Progenitor cell of endocrine pancreas (in vitro differentiated cells): ENCODE measurements around the gene SRGAP1. TPM values are rescaled to one million over a fixed set of nuclear protein-coding genes. Genes with fewer than 3 reads are reported as not detected.

Experiments used
- DNase-seq: peaks from one replicate; pipeline ENCODE4 v3.0.0; 2021; ENCODE audit warnings: low spot score; ENCODE audit not compliant: unreplicated experiment
- H3K27ac Mint-ChIP-seq: 2 replicates; pipeline ENCODE4 v1.8.0; 2021; ENCODE audit warnings: mild to moderate bottlenecking, moderate library complexity, mixed read lengths
- H3K27me3 Mint-ChIP-seq: 2 replicates; pipeline ENCODE4 v1.8.0; 2021; ENCODE audit warnings: mixed read lengths
- H3K36me3 Mint-ChIP-seq: 2 replicates; pipeline ENCODE4 v1.8.0; 2022; ENCODE audit warnings: mixed read lengths; ENCODE audit not compliant: insufficient read depth
- H3K4me1 Mint-ChIP-seq: 2 replicates; pipeline ENCODE4 v1.8.0; 2021; ENCODE audit warnings: low read depth, mixed read lengths
- H3K4me3 Mint-ChIP-seq: 2 replicates; pipeline ENCODE4 v1.8.0; 2021; ENCODE audit warnings: low read depth, mild to moderate bottlenecking, moderate library complexity, mixed read lengths
- H3K9me3 Mint-ChIP-seq: 2 replicates; pipeline ENCODE4 v1.8.0; 2021; ENCODE audit warnings: low read depth, mixed read lengths
- CTCF ChIP-seq: fragments of 200-600 bp; sonication (generic); IDR thresholded peaks from one replicate; pipeline ENCODE4 v1.5.0; 2021; ENCODE audit warnings: antibody characterized with exemption, mild to moderate bottlenecking; ENCODE audit not compliant: unreplicated experiment
- total RNA-seq: library from RNA; stranded (reverse); gene quantifications from 2 replicates; pipeline ENCODE4 v1.2.1, GENCODE V29; 2021

The SRGAP1 gene
- total RNA-seq, 1 donor from 2014 or later: 23.1 TPM

DNA sequence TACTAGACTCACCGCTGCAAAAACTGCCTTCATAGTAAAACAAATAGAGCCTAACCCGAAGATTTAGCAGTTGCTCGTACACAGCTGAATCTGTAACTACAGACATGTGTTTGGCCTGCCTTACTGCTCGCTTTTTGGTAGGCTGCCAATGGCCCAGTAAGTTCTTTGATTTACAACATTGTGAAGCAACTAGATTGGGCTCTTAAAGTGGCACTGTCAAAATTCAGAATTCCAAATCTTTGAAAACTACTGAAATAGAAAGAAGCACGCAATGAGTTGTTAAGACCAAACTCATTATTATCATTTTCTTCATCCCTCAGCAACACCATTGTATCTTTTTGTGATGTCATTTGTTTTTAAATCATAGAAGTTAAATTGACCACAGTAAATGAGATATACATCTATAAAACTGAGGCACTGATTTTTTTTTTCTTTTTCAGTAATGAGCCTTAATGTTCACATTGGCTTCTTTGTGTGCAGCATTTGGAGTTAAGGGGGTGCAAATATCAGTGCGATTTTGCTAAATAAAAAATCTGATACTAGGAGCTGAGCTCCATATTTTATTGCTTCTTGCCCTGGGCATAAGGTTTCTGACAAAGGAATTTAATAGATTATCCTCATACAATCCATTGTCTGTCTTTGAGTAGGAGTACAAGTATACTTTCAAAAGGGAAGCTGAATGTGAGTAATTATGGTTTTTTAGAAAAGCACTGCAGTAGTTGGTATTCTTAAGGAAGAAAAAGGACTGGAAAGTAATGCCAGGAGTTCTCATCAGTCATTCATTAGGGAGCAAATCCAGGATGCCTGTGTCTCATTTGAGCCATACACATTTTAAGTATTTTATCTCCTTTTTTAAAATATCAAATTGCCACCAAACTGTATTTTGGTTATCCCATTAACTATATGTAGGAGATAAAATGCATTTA is 239.0 kb downstream of the SRGAP1 start:
- H3K36me3 Mint-ChIP-seq: peaks cover 16% of the 10 kb centered on the region
- TF ChIP-seq CTCF: no peak
- no peak overlapping the region for H3K4me3 Mint-ChIP-seq
- peaks cover 20% of the 10 kb centered on the region for H3K4me1 Mint-ChIP-seq
- no peak for DNase-seq
- peak overlapping the region; percentile 59 for H3K27ac Mint-ChIP-seq
- H3K9me3 Mint-ChIP-seq: no peaks in the 10 kb centered on the region
- no peaks in the 10 kb centered on the region for H3K27me3 Mint-ChIP-seq

GRCh38 chr12:64085154-64085553 is 240.7 kb downstream of the SRGAP1 start:
- Mint-ChIP-seq H3K4me1 (peaks cover 21% of the 10 kb centered on the region), H3K27me3 (no peaks in the 10 kb centered on the region), H3K4me3 (no peak overlapping the region), H3K9me3 (no peaks in the 10 kb centered on the region), H3K27ac (no peak overlapping the region), H3K36me3 (peaks cover 14% of the 10 kb centered on the region)
- TF ChIP-seq CTCF: no peak
- no peak for DNase-seq

GRCh38 chr12:64085996-64086395 is 241.5 kb downstream of the SRGAP1 start:
- no peak for DNase-seq
- Mint-ChIP-seq H3K36me3 (peaks cover 7% of the 10 kb centered on the region), H3K27ac (no peak overlapping the region), H3K27me3 (no peaks in the 10 kb centered on the region), H3K4me1 (peaks cover 15% of the 10 kb centered on the region), H3K9me3 (no peaks in the 10 kb centered on the region), H3K4me3 (no peak overlapping the region)
- TF ChIP-seq CTCF: no peak

DNA sequence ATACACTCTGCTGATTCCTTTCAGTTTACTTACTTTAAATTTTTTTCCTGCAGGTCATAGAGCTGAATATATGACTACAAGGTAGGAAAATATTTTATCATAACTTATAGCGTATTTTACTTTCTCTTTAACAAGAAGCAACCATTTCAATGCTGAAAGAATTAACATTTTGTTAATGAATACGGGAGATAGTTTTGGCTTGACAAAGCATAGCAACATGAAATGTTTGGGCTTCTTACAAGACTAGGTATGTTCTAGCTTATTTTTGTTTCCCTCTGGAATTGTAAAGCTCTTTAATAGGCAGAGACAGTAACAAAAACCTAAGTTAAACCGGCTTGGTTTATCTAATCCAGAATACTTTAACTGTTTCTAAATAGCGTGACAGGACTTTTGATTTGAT is 242.4 kb downstream of the SRGAP1 start:
- H3K4me3 Mint-ChIP-seq: no peak overlapping the region
- DNase-seq: no peak
- H3K9me3 Mint-ChIP-seq: no peaks in the 10 kb centered on the region
- no peak for TF ChIP-seq CTCF
- H3K27me3 Mint-ChIP-seq: no peaks in the 10 kb centered on the region
- H3K27ac Mint-ChIP-seq: no peak overlapping the region
- H3K36me3 Mint-ChIP-seq: peaks cover 7% of the 10 kb centered on the region
- peaks cover 14% of the 10 kb centered on the region for H3K4me1 Mint-ChIP-seq

DNA sequence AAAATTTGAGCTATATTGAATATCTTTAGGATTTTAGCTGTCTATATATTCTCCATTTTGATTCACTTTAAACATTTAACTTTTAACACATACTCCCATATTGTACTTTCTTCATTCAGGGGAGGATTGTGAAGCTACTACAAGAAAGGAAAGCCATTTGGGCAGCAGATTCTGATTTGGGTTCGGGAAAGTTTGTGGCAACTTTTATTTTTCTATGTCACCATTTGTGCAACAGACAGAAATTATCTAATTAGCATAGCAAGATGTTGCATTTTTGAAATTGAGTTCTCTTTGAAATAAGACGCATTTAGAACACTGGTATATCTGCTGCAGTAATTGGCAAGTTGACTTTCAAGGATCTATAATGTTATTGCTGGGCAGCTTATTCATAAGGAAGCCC is 243.3 kb downstream of the SRGAP1 start:
- Mint-ChIP-seq H3K36me3 (peaks cover 7% of the 10 kb centered on the region), H3K4me3 (no peak overlapping the region), H3K9me3 (no peaks in the 10 kb centered on the region), H3K4me1 (peaks cover 14% of the 10 kb centered on the region), H3K27me3 (no peaks in the 10 kb centered on the region), H3K27ac (no peak overlapping the region)
- DNase-seq: no peak
- no peak for TF ChIP-seq CTCF
